ENCODE results near the gene TTC21B. TPM values are rescaled to one million over a fixed set of nuclear protein-coding genes. Genes with fewer than 3 reads are reported as not detected.

The TTC21B gene
- total and polyA plus RNA-seq, 10 of the 15 experiments (the other 5 are each of a cell fraction or from before 2014, with no cell fraction given) = 2.7 to 22.4 (median 11.3) TPM

DNA sequence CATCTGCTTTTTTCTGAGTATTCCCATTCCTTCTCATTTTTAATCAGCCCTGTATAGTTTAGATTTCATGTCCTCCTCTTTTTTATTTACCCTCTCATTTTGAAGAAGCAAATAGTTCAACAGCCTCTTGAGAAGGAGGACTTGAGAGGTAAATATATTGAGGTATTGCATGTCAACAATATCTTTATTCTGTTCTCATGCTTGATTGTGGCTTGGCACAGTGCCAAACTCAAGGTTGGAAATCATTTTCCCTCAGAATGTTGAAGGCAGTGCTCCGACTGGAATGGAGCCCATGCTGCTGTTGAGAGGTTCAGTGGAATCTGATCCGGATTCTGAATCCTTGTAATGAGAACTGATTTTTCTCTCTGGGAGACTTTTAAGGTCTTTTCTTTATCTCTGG lies 128.5 kb downstream of the TTC21B start:
- H4K20me1 ChIP-seq (ENCODE audit: control insufficient read depth, insufficient read depth) = no peaks in the 10 kb centered on the region
- in situ Hi-C loops (cut with MboI) = no loop called here
- SMC1A ChIA-PET (ENCODE audit: uncharacterized antibody, unreplicated experiment) = no interaction called here
- CTCF ChIA-PET = no interaction called here
- H3K27me3 ChIP-seq (replicated peaks in 1 of 2; ENCODE audit: control insufficient read depth in 2 of 2, insufficient read depth in 2 of 2, low read length in 1 of 2) = no peaks in the 10 kb centered on the region
- no peaks in the 10 kb centered on the region for H3K4me1 ChIP-seq (ENCODE audit: control insufficient read depth, insufficient read depth, low read length)
- WGBS (ENCODE audit: insufficient coverage, insufficient replicate concordance, low lambda C conversion rate, missing lambda C conversion rate) = 32% methylated on average over 2 of the region's 2 CpGs
- RAD21 ChIA-PET (ENCODE audit: unreplicated experiment) = no interaction called here
- no peak for ATAC-seq
- H3K79me2 ChIP-seq (ENCODE audit: control insufficient read depth, insufficient read depth, low read length) = no peaks in the 10 kb centered on the region
- POLR2A ChIA-PET = no interaction called here
- no peak overlapping the region for H3K27ac ChIP-seq (ENCODE audit: control insufficient read depth, insufficient read depth)
- no peak for FAIRE-seq
- no TSS peak for BruUV-seq (replicated peaks)
- no peak overlapping the region for H3K9ac ChIP-seq (ENCODE audit: control insufficient read depth, insufficient read depth, low read length)
- H3K9me3 ChIP-seq (replicated peaks; ENCODE audit: control insufficient read depth, insufficient read depth, low read length) = no peaks in the 10 kb centered on the region
- no peak for DNase-seq (ENCODE audit: low read depth, low spot score)
- H2AFZ ChIP-seq (ENCODE audit: control insufficient read depth, low read depth, low read length) = no peak overlapping the region
- H3K36me3 ChIP-seq (ENCODE audit: control insufficient read depth in 2 of 2, insufficient read depth in 2 of 2, low read length in 1 of 2) = no peaks in the 10 kb centered on the region
- H3K4me2 ChIP-seq (ENCODE audit: control insufficient read depth, insufficient read depth) = no peak overlapping the region
- intact Hi-C loops (cut with micrococcal nuclease; ENCODE audit: unreplicated experiment) = no loop called here
- no peak overlapping the region for H3K4me3 ChIP-seq
- no peak for TF ChIP-seq POLR2A (IDR thresholded peaks at IDR 0.05; ENCODE audit: low read depth, low read length)
- no peak for TF ChIP-seq JUND (IDR thresholded peaks at IDR 0.05; ENCODE audit: low read depth, low read length)
- TF ChIP-seq IKZF1 (conservative IDR thresholded peaks at IDR 0.05) = no peak
- no peak for TF ChIP-seq BCLAF1 (IDR thresholded peaks at IDR 0.05)
- no peak for TF ChIP-seq ZNF207 (IDR thresholded peaks at IDR 0.05; ENCODE audit: borderline replicate concordance)
- no peak for TF ChIP-seq SREBF2 (IDR thresholded peaks at IDR 0.05; ENCODE audit: low read length)

Other genes starting within 250 kb of the TTC21B start
- gene GALNT3, start 159.5 kb downstream of the TTC21B start, total RNA-seq (2014; rRNA removed) = 0.96 and 1.4 TPM in 2 replicates
- gene GALNT3, start 159.5 kb downstream of the TTC21B start, total RNA-seq (2014; rRNA removed; fragmentation: Illumina TruSeq; extraction: Trizol) = 1.7 and 1.9 TPM in 2 replicates
- gene GALNT3, start 159.5 kb downstream of the TTC21B start, total RNA-seq (2021) = 1.0 and 1.4 TPM in 2 replicates
- gene GALNT3, start 159.5 kb downstream of the TTC21B start, polyA plus RNA-seq (2011; rRNA removed) = 1.1 and 2.6 TPM in 2 replicates
- gene GALNT3, start 159.5 kb downstream of the TTC21B start, polyA plus RNA-seq (2014; fragmentation: Illumina TruSeq; extraction: Trizol) = 1.1 and 1.7 TPM in 2 replicates
- gene GALNT3, start 159.5 kb downstream of the TTC21B start, polyA plus RNA-seq (2014; fragmentation: Nextera tagmentation; extraction: Ambion mirVana) = under 1 TPM; 0.56 to 0.66 TPM
- gene GALNT3, start 159.5 kb downstream of the TTC21B start, polyA plus RNA-seq (2014; rRNA removed) = 0.53 and 0.67 TPM in 2 replicates
- 1 to 10 TPM; 2.8 to 3.7 TPM for gene GALNT3, start 159.5 kb downstream of the TTC21B start, polyA plus RNA-seq (2016; fragmentation: Nextera tagmentation; extraction: Ambion mirVana)
- gene SCN1A, start 174.2 kb upstream of the TTC21B start, total RNA-seq (2014; rRNA removed) = not detected in 2 replicates
- gene SCN1A, start 174.2 kb upstream of the TTC21B start, total RNA-seq (2014; rRNA removed; fragmentation: Illumina TruSeq; extraction: Trizol) = not detected in 2 replicates
- gene SCN1A, start 174.2 kb upstream of the TTC21B start, total RNA-seq (2021) = not detected in 2 replicates
- gene SCN1A, start 174.2 kb upstream of the TTC21B start, polyA plus RNA-seq (2011; rRNA removed) = not detected in 2 replicates
- gene SCN1A, start 174.2 kb upstream of the TTC21B start, polyA plus RNA-seq (2014; fragmentation: Illumina TruSeq; extraction: Trizol) = not detected in 2 replicates
- not detected for gene SCN1A, start 174.2 kb upstream of the TTC21B start, polyA plus RNA-seq (2014; fragmentation: Nextera tagmentation; extraction: Ambion mirVana)
- gene SCN1A, start 174.2 kb upstream of the TTC21B start, polyA plus RNA-seq (2014; rRNA removed) = not detected in 2 replicates
- gene SCN1A, start 174.2 kb upstream of the TTC21B start, polyA plus RNA-seq (2016; fragmentation: Nextera tagmentation; extraction: Ambion mirVana) = not detected

All from GM12878 (cell line).